NCI-H2029 treated with DMSO at 0.1 percent for 48 hours (cell line): ENCODE measurements around the gene ILF3.

Experiments used
- DNase-seq: peaks from one replicate; lab custom pipeline; 2025; lab: John Stamatoyannopoulos, UW

The ILF3 gene

DNA sequence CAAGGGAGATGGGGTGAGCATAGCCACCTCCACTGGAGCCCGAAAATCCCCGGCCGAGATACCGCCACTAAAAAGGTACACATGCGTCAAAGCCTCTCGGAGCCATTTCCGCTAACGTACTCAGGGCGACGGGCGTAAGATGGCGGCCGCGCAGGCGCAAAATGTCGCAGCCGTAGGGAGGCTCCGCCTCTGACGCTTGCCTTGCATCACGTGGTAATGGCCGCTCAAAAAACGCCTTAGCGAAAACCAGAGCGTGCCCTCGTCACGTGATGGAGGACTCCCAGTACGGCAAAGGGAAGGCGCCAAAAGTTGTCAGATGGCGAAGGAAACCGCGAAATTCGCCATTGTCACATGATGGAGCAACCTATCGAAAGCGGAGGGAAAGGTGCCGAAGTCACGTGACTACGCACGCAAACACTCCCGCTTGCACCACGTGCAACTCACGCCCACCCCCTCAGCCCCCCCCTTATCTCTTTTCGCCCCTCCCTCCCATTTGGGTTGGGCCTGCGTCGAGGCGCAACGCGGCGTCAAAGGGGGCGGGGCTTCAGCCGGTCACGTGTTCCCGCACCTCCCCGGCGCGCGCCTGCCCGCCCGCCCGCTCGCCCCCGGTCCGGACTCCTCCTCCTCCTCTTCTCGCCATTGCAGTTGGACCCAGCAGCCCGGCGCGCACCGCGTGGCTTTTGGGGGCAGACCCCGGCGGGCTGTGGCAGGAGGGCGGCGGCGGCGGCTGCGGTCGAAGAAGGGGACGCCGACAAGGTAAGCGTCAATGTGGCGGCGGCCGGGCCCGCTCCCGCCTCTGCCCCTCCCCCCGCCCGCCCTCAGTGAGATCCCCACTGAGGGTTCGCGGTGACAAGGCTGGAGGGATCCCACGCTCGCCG, at the start of gene ILF3:
TSS of gene ILF3 (plus strand) at position 615 of the 878 bp plus-strand sequence. CDS start 16,260 bp downstream, outside the sequence.
- DNase-seq: peak; percentile 99

GRCh38 chr19:10604460-10604980, 49.6 kb upstream of the ILF3 start:
- no peak for DNase-seq

GRCh38 chr19:10611907-10612306, 42.2 kb upstream of the ILF3 start:
- no peak for DNase-seq

DNA sequence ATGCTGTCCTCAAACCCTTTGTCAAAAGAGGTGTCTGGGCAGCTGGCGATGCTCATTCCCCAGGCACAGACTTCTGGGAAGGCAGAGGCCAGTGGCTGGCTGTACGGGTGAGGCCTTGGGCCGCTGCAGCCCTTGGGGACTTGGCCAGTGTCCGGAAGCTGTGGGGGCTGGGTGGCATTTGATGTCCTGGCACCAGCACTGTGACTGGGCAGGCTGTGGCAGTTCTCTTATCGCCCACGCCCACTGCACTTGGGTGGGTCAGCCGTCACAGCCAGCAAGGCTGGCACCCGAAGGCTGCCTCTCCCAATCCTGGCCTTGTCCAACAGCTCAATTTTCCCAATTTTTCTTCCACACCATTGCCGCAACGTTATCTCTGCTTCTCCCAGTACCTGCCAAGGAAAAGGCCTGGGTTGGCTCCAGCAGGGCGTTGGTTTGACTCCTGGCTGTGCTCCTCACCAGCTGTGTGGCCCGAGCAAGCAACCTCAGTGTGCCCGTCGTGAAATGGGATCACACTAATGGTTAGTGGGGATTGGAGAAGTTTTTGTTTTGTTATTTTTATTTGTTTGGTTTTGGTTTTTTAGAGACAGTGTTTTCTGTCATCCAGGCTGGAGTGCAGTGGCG, 41.5 kb upstream of the ILF3 start:
- no peak for DNase-seq

- no peak for DNase-seq
These were observed 38.6 kb upstream of the ILF3 start for GRCh38 chr19:10615429-10616023.

DNA sequence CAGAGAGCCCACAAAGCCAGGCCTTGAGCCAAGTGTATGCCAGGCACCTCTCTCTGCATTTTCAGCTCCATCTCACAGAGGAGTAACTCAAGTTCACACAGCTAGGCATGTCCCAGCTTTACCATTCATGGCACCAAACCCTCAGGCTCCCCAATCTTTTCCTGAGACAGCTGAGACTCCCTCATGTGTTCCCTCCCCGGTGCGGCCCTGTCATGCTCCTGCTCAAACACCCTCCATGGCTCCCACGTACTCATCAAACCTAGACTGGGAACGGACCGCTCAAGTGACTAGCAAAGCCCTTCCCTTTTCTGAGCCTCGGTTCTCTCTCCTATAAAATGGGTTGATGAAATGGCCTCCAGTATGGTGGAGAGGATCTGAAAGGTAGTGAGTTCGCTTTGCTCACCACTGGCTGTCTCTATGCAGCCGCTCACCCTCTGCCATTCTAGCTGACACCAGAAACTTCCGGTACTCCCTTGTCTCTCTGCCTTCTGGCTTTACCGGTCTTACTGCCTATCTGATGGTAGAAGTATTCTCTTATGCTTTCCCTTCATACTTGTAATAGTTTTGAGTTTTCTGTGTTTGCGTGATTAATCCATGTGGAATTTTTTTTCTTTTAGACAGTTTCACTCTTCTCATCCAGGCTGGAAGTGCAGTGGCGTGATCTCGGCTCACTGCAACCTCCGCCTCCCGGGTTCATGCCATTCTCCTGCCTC, 36.6 kb upstream of the ILF3 start:
- DNase-seq: no peak

GRCh38 chr19:10618846-10619245, 35.3 kb upstream of the ILF3 start:
- DNase-seq: no peak

- no peak for DNase-seq
These were observed 33.4 kb upstream of the ILF3 start for GRCh38 chr19:10620786-10621185.

DNA sequence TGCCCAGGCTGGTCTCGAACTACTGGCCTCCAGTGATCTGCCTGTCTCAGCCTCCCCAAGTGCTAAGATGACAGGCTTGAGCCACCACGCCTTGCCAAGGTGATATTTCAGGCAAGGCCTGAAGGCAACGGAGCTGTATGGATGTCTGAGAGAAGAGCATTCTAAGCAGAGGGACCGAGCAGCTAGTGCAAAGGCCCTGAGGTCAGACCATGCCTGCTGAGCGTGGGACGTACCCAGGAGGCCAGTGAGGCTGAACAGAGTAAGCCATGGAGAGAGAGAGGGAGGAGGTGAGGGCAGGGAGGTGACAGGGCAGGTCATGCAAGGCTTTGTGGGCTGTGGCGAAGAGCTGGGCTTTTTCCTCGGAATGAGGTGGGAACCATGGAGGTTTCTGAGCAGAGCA, 32.2 kb upstream of the ILF3 start:
- no peak for DNase-seq

- DNase-seq: no peak
These were observed 29.6 kb upstream of the ILF3 start for GRCh38 chr19:10624585-10624984.

DNA sequence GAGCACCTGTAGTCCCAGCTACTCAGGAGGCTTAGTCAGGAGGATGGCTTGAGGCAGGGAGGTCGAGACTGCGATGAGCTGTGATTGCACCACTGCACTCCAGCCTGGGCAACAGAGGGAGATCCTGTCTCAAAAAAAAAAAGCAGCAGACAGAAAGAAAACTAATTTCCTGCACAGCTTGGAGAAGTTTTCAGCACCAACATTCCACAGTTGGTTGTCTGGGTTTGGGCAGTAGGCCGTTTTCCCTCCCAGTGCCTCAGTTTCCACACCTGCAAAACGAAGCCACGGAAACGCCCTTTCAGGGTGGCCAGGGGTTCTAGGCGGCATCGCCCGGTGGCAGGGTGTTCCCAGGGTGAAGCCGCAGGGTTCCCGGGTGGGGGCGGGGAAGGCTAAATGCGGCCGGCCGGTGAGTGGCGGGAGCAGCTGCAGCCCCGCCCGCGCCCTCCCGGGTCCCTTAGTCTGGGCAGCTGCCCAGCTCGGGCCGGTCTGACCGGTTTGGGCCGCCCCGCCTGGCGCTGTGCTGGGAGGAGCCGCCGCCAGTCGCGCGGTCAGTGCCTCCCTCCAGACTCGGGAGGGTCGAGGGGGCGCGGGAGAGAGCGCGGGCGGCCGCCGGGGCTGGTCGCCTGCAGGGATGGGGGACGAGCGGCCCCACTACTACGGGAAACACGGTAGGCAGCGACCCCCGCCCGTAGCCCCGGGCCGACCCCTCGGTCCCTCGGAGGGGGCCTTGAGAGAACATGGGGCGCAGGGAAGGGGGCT, 29.0 kb upstream of the ILF3 start, which contains the start of gene SLC44A2:
TSS of gene SLC44A2 (plus strand) at position 551 of the 759 bp plus-strand sequence. CDS start at position 632, 81 bp downstream.
- peak; percentile 23 for DNase-seq

DNA sequence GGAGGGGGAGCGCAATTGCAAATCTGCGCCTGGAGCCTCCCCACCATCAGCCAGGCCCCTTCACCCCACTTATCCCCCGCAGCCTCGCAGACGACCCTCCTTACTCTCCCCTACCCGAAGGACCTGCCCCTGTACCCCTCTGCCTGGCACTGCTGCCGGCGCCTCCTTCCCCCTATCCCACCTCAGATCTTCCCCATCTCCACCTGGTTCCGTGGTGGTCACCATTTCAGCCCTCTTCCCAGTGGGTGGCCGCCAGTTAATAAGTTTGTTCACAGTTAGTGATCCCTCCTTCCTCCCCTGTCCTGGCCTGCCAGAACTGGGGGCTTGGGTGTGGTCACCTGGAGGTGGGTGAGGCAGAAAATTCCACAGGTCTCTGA, 28.4 kb upstream of the ILF3 start:
- DNase-seq: no peak

GRCh38 chr19:10631874-10632273, 22.3 kb upstream of the ILF3 start:
- no peak for DNase-seq

DNA sequence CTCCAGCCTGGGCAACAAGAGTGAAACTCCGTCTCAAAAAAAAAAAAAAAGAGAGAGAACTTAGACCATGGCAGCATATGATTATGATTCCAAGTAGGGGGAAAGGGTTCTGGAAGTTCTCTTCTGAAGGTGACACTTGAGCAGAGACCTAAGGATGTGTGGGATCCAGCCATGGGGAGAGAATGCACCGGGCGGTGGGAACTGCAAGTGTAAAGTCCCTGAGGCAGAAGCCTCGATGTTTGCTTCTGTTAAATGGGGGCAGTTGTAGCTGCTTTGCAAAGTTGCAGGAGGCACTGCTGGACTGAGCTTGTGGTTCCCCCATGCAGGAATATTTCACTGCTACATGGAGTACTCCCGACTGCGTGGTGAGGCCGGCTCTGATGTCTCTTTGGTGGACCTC, 19.7 kb upstream of the ILF3 start:
- DNase-seq: no peak

DNA sequence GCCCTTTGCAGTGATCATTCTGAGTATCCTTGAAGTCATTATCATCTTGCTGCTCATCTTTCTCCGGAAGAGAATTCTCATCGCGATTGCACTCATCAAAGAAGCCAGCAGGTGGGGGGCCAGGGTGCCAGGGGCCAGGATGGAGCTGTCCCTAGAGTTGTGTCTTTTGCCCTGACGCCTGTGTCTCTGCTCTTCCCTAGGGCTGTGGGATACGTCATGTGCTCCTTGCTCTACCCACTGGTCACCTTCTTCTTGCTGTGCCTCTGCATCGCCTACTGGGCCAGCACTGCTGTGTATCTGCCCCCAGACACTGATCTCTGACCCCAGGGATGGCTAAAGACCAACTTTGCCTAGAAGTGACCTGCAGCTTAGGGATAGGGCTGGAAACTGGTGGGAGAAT, 19.2 kb upstream of the ILF3 start:
- DNase-seq: no peak

GRCh38 chr19:10636304-10636972, 17.7 kb upstream of the ILF3 start:
- no peak for DNase-seq

GRCh38 chr19:10637894-10638293, 16.3 kb upstream of the ILF3 start:
- DNase-seq: no peak

- no peak for DNase-seq
These were observed 14.3 kb upstream of the ILF3 start for GRCh38 chr19:10639836-10640235.

- DNase-seq: no peak
These were observed 13.8 kb upstream of the ILF3 start for GRCh38 chr19:10640361-10640760.

GRCh38 chr19:10641248-10641647, 12.9 kb upstream of the ILF3 start:
- no peak for DNase-seq
